Brain microvascular endothelial cell (primary cell): ENCODE measurements around the gene ERBB3.

Experiments
- DNase-seq: peaks from one replicate; pipeline ENCODE4 v3.0.0-alpha.2; 2020
- H3K27ac ChIP-seq: fragments of 250-450 bp; sonication (Bioruptor Pico); 2 replicates; pipeline ENCODE4 v1.5.1; 2020; ENCODE audit warnings: mild to moderate bottlenecking, moderate library complexity
- H3K27me3 ChIP-seq: fragments of 250-450 bp; sonication (Bioruptor Pico); replicated peaks from 2 replicates; pipeline ENCODE4 v1.5.1; 2020; ENCODE audit warnings: mild to moderate bottlenecking
- H3K36me3 ChIP-seq: fragments of 250-450 bp; sonication (Bioruptor Pico); replicated peaks from 2 replicates; pipeline ENCODE4 v1.5.1; 2020; ENCODE audit warnings: mild to moderate bottlenecking
- H3K4me3 ChIP-seq: 2 replicates; pipeline ENCODE4 v1.5.1; 2011; ENCODE audit warnings: low read depth, mild to moderate bottlenecking, control low read depth, low read length, moderate library complexity
- CTCF ChIP-seq: IDR thresholded peaks from 2 replicates; pipeline ENCODE4 v1.5.1; 2011; ENCODE audit warnings: low read depth, mild to moderate bottlenecking, moderate library complexity, low read length, control low read depth, inconsistent platforms; ENCODE audit errors: missing control alignments
- in situ Hi-C: cut with HindIII; loops from 2 replicates; pipeline ENCODE4 v1.10.0; 2017; ENCODE audit warnings: low sequenced_read_pairs, low pct_ligation_motif_present

Gene ERBB3

GRCh38 chr12:56104109-56104814, 24.3 kb downstream of the ERBB3 start, which contains the start of gene PA2G4:
Gene PA2G4 (plus strand): TSS chr12:56104559. CDS start chr12:56104738, 179 bp downstream.
- peak within 1 kb of the TSS; percentile 97 for H3K4me3 ChIP-seq
- no peak for TF ChIP-seq CTCF
- H3K36me3 ChIP-seq, result peaks cover 22% of the 10 kb centered on the region
- H3K27me3 ChIP-seq, result no peaks in the 10 kb centered on the region
- in situ Hi-C loops, result no loop called here
- H3K27ac ChIP-seq, result peak within 1 kb of the TSS; percentile 54
- peak; percentile 98 for DNase-seq

GRCh38 chr12:56104815-56105608, 25.0 kb downstream of the ERBB3 start:
- peaks cover 29% of the 10 kb centered on the region for H3K36me3 ChIP-seq
- H3K27ac ChIP-seq, result peak overlapping the region; percentile 54
- peak overlapping the region; percentile 97 for H3K4me3 ChIP-seq
- DNase-seq, result no peak
- peak; percentile 17 for TF ChIP-seq CTCF
- H3K27me3 ChIP-seq, result no peaks in the 10 kb centered on the region
- in situ Hi-C loops, result no loop called here

- peaks cover 35% of the 10 kb centered on the region for H3K36me3 ChIP-seq
- DNase-seq, result no peak
- H3K27me3 ChIP-seq, result no peaks in the 10 kb centered on the region
- H3K4me3 ChIP-seq, result peak overlapping the region; percentile 97
- TF ChIP-seq CTCF, result no peak
- in situ Hi-C loops, result no loop called here
- H3K27ac ChIP-seq, result no peak overlapping the region
Observed at GRCh38 chr12:56105609-56105902, 25.6 kb downstream of the ERBB3 start.

GRCh38 chr12:56107242-56107641, 27.3 kb downstream of the ERBB3 start:
- Histone ChIP-seq H3K4me3 (no peak overlapping the region), H3K27me3 (no peaks in the 10 kb centered on the region), H3K27ac (no peak overlapping the region), H3K36me3 (peaks cover 50% of the 10 kb centered on the region)
- no peak for DNase-seq
- TF ChIP-seq CTCF, result no peak
- in situ Hi-C loops, result no loop called here

- no peak for DNase-seq
- Histone ChIP-seq H3K27me3 (no peaks in the 10 kb centered on the region), H3K4me3 (no peak overlapping the region), H3K36me3 (peaks cover 70% of the 10 kb centered on the region), H3K27ac (no peak overlapping the region)
- in situ Hi-C loops, result no loop called here
- TF ChIP-seq CTCF, result no peak
Observed at GRCh38 chr12:56110571-56110970, 30.6 kb downstream of the ERBB3 start.
